Measurements from ENCODE around the gene UBXN10. TPM values are rescaled to one million over a fixed set of nuclear protein-coding genes. Genes with fewer than 3 reads are reported as not detected.

The UBXN10 gene
- total RNA-seq, 1 donor from 2014 or later: 1.4 TPM

DNA sequence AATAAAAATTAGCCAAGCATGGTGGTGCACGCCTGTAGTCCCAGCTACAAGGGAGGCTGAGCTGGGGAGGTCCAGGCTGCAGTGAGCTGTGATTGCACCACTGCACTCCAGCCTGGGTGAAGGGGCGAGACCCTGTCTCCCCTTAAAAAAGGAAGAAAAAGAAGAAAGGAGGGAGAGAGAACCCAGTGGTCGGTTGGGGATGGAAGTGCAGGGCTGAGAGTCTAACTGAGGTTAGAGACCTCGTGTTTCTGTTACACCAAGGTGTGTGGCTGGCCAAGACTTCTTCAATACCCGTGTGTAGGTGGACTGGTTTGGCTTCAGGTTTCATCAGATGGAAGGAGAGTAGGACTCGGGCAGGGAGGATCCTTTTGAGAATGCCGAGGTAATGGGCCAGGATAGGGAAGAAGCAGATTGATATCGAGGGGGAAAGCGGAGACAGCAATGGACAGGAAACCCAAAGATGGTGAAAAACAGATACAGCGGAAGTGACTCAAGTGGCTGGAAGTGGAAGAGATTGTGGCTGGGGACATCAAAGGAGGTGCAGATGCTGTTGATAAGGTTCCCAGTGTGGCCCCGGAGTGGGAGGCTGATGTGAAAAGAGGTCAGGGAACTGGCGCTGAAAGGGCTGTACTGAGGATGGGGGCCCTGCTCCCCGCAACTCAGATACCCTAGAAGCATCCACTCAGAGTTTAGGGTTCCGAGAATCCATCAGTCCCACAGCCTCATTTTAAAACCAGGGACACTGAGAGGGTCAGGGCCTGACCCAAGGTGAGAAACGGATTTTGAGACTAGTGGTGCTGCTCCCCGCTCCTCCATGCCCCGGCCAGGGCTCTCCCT lies 681 bp upstream of the UBXN10 start:
- Histone ChIP-seq H3K4me1 (peaks cover 31% of the 10 kb centered on the region), H3K9me3 (replicated peaks) (no peaks in the 10 kb centered on the region), H3K4me3 (peak overlapping the region; percentile 66), H3K36me3 (no peaks in the 10 kb centered on the region), H3K27me3 (ENCODE audit: low read depth) (peaks cover 52% of the 10 kb centered on the region), H3K27ac (replicated peaks) (no peak overlapping the region)
- intact Hi-C loops (cut with micrococcal nuclease): no loop called here
- DNase-seq: no peak
- no peak for TF ChIP-seq CTCF (IDR thresholded peaks at IDR 0.05; ENCODE audit: borderline replicate concordance)

DNA sequence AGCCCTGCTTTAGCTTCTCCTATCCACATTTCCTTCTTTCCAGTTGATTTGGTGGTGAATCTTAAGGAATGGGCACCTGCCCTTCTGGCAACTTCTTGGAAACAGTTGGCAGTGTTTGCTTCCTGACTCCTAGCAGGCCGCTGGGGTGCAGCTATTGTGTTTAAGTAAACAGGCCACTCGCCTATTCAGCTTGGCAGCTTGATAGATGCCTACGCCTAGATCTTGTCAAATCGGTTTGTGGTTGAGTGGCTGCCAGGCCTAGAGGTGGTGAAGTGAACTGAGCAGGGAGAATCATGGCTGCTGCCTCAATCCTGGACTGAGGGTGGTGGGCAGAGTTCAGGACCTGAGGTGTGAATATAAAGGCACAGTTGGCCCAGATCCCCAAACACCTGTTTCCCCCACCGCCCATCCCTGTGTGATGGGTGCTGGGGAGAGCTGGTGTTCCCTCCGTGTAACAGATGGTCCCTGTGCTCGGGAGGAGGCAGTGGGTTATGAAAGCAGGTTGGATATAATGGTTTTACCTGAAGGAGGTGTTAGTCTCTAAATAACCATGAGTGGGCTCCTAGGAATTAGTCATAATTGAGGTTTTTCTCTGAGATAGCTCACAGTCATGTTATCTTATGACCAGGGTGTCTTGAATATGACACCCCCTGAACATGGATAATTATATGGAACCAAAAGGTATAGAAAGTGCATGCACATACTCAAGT lies 1.4 kb downstream of the UBXN10 start:
- Histone ChIP-seq H3K4me3 (peak overlapping the region; percentile 66), H3K27ac (replicated peaks) (no peak overlapping the region), H3K4me1 (peaks cover 31% of the 10 kb centered on the region), H3K27me3 (ENCODE audit: low read depth) (peaks cover 69% of the 10 kb centered on the region), H3K9me3 (replicated peaks) (no peaks in the 10 kb centered on the region), H3K36me3 (no peaks in the 10 kb centered on the region)
- no peak for TF ChIP-seq CTCF (IDR thresholded peaks at IDR 0.05; ENCODE audit: borderline replicate concordance)
- intact Hi-C loops (cut with micrococcal nuclease): no loop called here
- DNase-seq: no peak

DNA sequence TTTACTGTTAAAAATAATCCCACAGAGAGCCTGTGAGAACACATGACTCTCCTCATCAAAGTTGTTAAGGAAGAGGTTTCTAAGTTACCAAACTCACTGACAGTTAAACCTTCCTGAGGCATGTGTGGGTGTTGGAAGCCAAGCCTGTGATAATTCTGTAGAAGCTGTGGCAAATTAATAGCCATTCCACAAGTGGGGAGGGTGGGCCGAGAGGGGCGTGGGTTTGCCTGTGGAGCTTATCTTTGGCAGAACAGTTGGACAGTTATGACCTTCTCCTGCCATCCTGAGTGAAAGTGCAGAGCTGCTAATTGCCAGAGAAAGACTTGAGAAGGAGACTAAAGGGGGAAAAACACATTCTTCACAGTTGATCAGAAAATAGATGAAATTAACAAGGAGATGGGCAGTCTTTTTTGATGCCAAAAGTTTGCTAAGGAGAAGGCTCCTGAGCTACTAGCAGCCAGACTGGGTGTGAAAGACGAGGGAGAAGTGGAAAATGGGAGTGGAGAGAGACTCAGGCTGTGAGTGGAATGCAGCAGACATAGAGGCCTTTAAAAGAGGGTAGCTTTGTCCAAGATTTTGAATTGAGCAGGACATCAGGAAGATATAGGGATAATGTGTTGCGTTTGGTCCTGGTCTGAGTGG lies 2.0 kb downstream of the UBXN10 start:
- peaks cover 31% of the 10 kb centered on the region for H3K4me1 ChIP-seq
- DNase-seq: no peak
- H3K27me3 ChIP-seq (ENCODE audit: low read depth): peaks cover 69% of the 10 kb centered on the region
- H3K4me3 ChIP-seq: no peak overlapping the region
- intact Hi-C loops (cut with micrococcal nuclease): no loop called here
- TF ChIP-seq CTCF (IDR thresholded peaks at IDR 0.05; ENCODE audit: borderline replicate concordance): no peak
- H3K27ac ChIP-seq (replicated peaks): no peak overlapping the region
- no peaks in the 10 kb centered on the region for H3K36me3 ChIP-seq
- no peaks in the 10 kb centered on the region for H3K9me3 ChIP-seq (replicated peaks)

DNA sequence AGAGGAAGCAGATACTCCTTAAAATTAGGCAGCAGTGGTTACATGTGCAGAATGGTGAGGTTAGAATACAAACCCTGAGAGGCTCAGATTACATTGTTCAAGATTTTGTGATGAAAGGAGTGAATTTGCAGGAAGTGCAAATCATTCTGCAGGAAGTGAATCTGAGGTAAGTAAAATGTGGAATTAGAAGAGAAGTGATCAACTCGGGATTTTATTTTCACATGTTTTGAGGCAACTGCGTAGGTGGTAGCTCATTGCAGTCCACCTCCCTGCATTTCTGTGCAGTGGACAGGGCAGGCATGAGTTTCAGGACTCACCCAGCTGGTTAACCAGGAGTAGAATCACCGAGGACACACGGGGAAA lies 2.5 kb downstream of the UBXN10 start:
- no peak for TF ChIP-seq CTCF (IDR thresholded peaks at IDR 0.05; ENCODE audit: borderline replicate concordance)
- Histone ChIP-seq H3K36me3 (no peaks in the 10 kb centered on the region), H3K4me3 (no peak overlapping the region), H3K9me3 (replicated peaks) (no peaks in the 10 kb centered on the region), H3K4me1 (peaks cover 31% of the 10 kb centered on the region), H3K27ac (replicated peaks) (no peak overlapping the region), H3K27me3 (ENCODE audit: low read depth) (peaks cover 72% of the 10 kb centered on the region)
- DNase-seq: no peak
- intact Hi-C loops (cut with micrococcal nuclease): no loop called here

GRCh38 chr1:20189664-20190063 lies 3.8 kb downstream of the UBXN10 start:
- no peak for DNase-seq
- Histone ChIP-seq H3K27me3 (ENCODE audit: low read depth) (peaks cover 73% of the 10 kb centered on the region), H3K36me3 (no peaks in the 10 kb centered on the region), H3K4me3 (no peak overlapping the region), H3K4me1 (peaks cover 32% of the 10 kb centered on the region), H3K27ac (replicated peaks) (no peak overlapping the region), H3K9me3 (replicated peaks) (no peaks in the 10 kb centered on the region)
- intact Hi-C loops (cut with micrococcal nuclease): no loop called here
- TF ChIP-seq CTCF (IDR thresholded peaks at IDR 0.05; ENCODE audit: borderline replicate concordance): no peak

Data from left ventricle myocardium inferior (tissue), 1 donor.